Lung (tissue), 12 donors: ENCODE results near the gene DNLZ. TPM values are rescaled to one million over a fixed set of nuclear protein-coding genes. Genes with fewer than 3 reads are reported as not detected.

ENCODE experiments used
- ATAC-seq: fragments of 200-7000 bp; cut with Tn5 transposase; one replicate; pipeline ENCODE4 v1.9.1; 2020; ENCODE audit warnings: moderate number of reproducible peaks; ENCODE audit not compliant: insufficient read depth, low FRiP score
- DNase-seq, 3 donors: peaks; one replicate each; pipeline ENCODE4 v3.0.0-alpha.2; 2013 to 2017
- H3K27ac ChIP-seq, 2 donors: one replicate each; pipeline ENCODE4 v1.5.1; 2013; ENCODE audit warnings: mild to moderate bottlenecking in 2 of 2, moderate library complexity in 2 of 2, control low read depth in 1 of 2, inconsistent platforms in 1 of 2, low read depth in 1 of 2, low read length in 1 of 2
- H3K27me3 ChIP-seq, 3 donors: one replicate each; pipeline ENCODE4 v1.5.1; 2013; ENCODE audit warnings: low read length in 2 of 3; ENCODE audit not compliant: control insufficient read depth in 3 of 3, insufficient read depth in 3 of 3
- H3K36me3 ChIP-seq, 4 donors: one replicate each; pipeline ENCODE4 v1.5.1; 2013; ENCODE audit warnings: low read length in 4 of 4, mild to moderate bottlenecking in 1 of 4, moderate library complexity in 1 of 4; ENCODE audit not compliant: control insufficient read depth in 4 of 4, insufficient read depth in 4 of 4
- H3K4me1 ChIP-seq, 5 donors: one replicate each; pipeline ENCODE4 v1.5.1; 2013; ENCODE audit warnings: low read length in 5 of 5, mild to moderate bottlenecking in 2 of 5, moderate library complexity in 1 of 5; ENCODE audit not compliant: control insufficient read depth in 5 of 5, insufficient read depth in 5 of 5
- H3K4me3 ChIP-seq: one replicate; pipeline ENCODE4 v1.5.1; 2013; ENCODE audit warnings: mild to moderate bottlenecking, control low read depth, moderate library complexity
- H3K9ac ChIP-seq, 2 donors: one replicate each; pipeline ENCODE4 v1.5.1; 2013; ENCODE audit warnings: low read length in 2 of 2, control low read depth in 1 of 2; ENCODE audit not compliant: insufficient read depth in 1 of 2
- H3K9me3 ChIP-seq, 4 donors: one replicate each; pipeline ENCODE4 v1.5.1; 2013; ENCODE audit warnings: low read length in 3 of 4, mild to moderate bottlenecking in 1 of 4, moderate library complexity in 1 of 4; ENCODE audit not compliant: control insufficient read depth in 4 of 4, insufficient read depth in 3 of 4
- WGBS, 2 donors: extraction: QIAGEN DNeasy Blood & Tissue Kit; methylation state at CpG; one replicate each; pipeline ENCODE4 v1.1.7; 2013; 5-methylcytosine and 5-hydroxymethylcytosine counted together
- polyA plus RNA-seq, 2 donors: library from polyadenylated mRNA; stranded (reverse); fragments of 200-250 nt; gene quantifications; one replicate each; pipeline ENCODE4 v1.2.1, GENCODE V29; 2013
- total RNA-seq, 2 donors: library from RNA; depleted of rRNA in 1 of 2; stranded (reverse); fragments of >200 nt in 1 of 2; gene quantifications; one replicate each; pipeline ENCODE4 v1.2.1, GENCODE V29; 2014 to 2021
- TF ChIP-seq, protein P1 (sequence below): IDR thresholded peaks from 2 replicates; pipeline ENCODE4 v1.5.1; 2012; ENCODE audit warnings: mild to moderate bottlenecking; ENCODE audit errors: control extremely low read depth, extremely low read depth
- donor health status: control.
- donor health status: control.
- donor health status: Bipolar disorder and iron deficiency.
- donor health status: healthy.
- donor health status: DM: yes; HTN: yes; CAD: no.

Gene DNLZ
- total and polyA plus RNA-seq, 4 donors = 7.7 to 34.3 (median 16.8) TPM

DNA sequence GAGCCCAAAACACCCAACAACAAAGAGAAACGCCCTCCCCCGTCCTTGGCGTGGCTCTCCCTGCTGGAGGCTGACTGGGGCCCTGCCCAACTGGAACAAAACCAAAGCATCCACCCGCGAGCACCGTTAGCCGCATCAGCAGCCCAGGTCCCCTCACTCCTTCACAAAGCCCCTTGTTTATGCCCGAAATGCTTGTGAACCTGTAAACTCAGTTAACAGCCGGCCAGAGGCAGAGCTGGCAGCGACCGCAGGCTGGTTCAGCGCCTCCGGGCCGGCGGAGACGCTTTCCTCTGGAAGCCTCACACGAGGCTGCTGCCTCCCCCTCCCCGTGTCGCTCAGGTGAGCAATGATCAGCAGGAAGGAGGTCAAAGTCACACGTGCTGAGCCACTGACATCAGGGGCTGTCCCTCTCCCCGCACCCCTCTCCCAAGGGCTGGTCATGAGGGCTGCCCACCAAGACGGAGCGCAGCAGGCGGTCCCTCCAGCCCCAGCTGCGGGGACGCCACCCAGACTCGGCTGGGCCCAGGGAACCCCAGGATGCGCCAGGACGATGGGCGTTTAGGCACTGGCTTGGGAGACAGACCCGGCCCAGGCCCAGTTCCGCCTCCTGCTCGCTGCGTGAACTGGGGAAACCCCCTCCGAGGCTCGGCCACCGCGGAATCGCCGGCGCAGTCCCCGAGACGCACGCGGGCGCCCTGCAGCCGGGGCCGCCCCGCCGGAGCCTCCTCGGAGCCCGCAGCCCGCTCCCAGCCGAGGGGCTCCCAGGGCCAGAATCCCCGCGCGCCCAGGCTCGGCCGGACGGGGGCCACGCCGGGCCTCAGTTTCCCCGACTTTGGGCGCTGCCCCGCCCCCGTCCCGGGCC, 35.9 kb upstream of the DNLZ start:
- peaks cover 3 to 38% (median 9%) of the 10 kb centered on the region in 4 donors for H3K36me3 ChIP-seq
- peak overlapping the region in 1 of 2 donors; percentile 61 for H3K9ac ChIP-seq
- H3K4me1 ChIP-seq = peaks cover 0 to 15% (median 8%) of the 10 kb centered on the region in 5 donors
- TF ChIP-seq, protein P1, sequence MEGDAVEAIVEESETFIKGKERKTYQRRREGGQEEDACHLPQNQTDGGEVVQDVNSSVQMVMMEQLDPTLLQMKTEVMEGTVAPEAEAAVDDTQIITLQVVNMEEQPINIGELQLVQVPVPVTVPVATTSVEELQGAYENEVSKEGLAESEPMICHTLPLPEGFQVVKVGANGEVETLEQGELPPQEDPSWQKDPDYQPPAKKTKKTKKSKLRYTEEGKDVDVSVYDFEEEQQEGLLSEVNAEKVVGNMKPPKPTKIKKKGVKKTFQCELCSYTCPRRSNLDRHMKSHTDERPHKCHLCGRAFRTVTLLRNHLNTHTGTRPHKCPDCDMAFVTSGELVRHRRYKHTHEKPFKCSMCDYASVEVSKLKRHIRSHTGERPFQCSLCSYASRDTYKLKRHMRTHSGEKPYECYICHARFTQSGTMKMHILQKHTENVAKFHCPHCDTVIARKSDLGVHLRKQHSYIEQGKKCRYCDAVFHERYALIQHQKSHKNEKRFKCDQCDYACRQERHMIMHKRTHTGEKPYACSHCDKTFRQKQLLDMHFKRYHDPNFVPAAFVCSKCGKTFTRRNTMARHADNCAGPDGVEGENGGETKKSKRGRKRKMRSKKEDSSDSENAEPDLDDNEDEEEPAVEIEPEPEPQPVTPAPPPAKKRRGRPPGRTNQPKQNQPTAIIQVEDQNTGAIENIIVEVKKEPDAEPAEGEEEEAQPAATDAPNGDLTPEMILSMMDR = no peak
- H3K27me3 ChIP-seq = no peaks in the 10 kb centered on the region
- no peak for ATAC-seq
- no peaks in the 10 kb centered on the region for H3K9me3 ChIP-seq
- 2 to 4% methylated on average over 61 to 67 of the region's 67 CpGs for WGBS, 2 donors
- peak overlapping the region; percentile 93 for H3K4me3 ChIP-seq
- no peak for DNase-seq
- peak overlapping the region; percentile 54 to 57 for H3K27ac ChIP-seq

DNA sequence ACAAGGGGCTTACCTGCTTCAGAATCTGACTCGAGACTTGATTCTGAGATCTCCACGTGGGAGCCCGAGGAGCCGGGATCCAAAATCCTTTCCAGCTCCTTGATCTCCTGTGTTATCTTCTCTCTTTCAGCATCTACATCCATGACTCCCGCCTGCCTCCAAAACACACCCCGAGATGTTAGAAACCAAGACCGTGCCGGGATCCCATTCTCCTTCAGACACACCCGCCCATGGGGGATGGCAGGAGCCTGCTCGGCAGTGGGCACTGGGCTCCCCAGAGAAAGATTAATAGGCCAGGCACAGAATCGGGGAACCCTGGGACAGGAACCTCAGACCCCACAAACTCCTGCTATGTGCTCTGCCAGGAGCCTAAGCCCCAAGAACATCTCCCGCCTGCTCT, 34.7 kb upstream of the DNLZ start:
- H3K9ac ChIP-seq = no peak overlapping the region
- WGBS, 2 donors = 95 to 99% methylated on average over 12 of the region's 12 CpGs
- peaks cover 5 to 39% (median 14%) of the 10 kb centered on the region in 4 donors for H3K36me3 ChIP-seq
- TF ChIP-seq, protein P1 = no peak
- H3K4me1 ChIP-seq = peaks cover 0 to 15% (median 8%) of the 10 kb centered on the region in 5 donors
- ATAC-seq (no peak), DNase-seq (no peak)
- no peak overlapping the region for H3K27ac ChIP-seq
- no peaks in the 10 kb centered on the region for H3K9me3 ChIP-seq
- H3K27me3 ChIP-seq = no peaks in the 10 kb centered on the region
- H3K4me3 ChIP-seq = no peak overlapping the region

- Histone ChIP-seq H3K9me3 (no peaks in the 10 kb centered on the region), H3K4me1 (peaks cover 0 to 15% (median 8%) of the 10 kb centered on the region in 5 donors), H3K4me3 (no peak overlapping the region), H3K27ac (no peak overlapping the region), H3K9ac (no peak overlapping the region), H3K27me3 (no peaks in the 10 kb centered on the region), H3K36me3 (peaks cover 5 to 46% (median 14%) of the 10 kb centered on the region in 4 donors)
- TF ChIP-seq, protein P1 = no peak
- no peak for ATAC-seq
- no peak for DNase-seq
- WGBS, 2 donors = 79 to 82% methylated on average over 6 of the region's 6 CpGs
These were observed 34.1 kb upstream of the DNLZ start for GRCh38 chr9:136397643-136398042.

DNA sequence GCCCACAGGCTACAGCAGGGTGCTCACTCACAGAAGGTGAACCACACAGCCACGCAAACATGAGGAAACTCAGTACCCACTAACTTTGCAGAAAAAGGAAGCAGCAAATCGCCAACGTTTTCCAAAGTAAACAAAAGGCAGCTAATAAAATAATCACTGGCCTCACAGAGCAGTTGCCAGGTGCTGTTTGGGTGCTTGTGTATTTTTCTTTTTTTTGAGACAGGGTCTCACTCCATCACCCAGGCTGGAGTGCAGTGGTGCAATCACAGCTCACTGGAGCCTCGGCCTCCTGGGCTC, 32.6 kb upstream of the DNLZ start:
- Histone ChIP-seq H3K9me3 (no peaks in the 10 kb centered on the region), H3K36me3 (peaks cover 5 to 57% (median 15%) of the 10 kb centered on the region in 4 donors), H3K4me3 (no peak overlapping the region), H3K27ac (no peak overlapping the region), H3K27me3 (no peaks in the 10 kb centered on the region), H3K4me1 (peaks cover 0 to 15% (median 8%) of the 10 kb centered on the region in 5 donors), H3K9ac (no peak overlapping the region)
- TF ChIP-seq, protein P1 = no peak
- DNase-seq (no peak), ATAC-seq (no peak)
- 71 to 79% methylated on average over 4 of the region's 4 CpGs for WGBS, 2 donors
